Activated effector memory CD4-positive, alpha-beta T cell treated with Interleukin-2 at 50 U/mL for 16 hours (primary cell): ENCODE data around the gene WIZ.

Source experiments
- DNase-seq: peaks from one replicate; pipeline ENCODE4 v3.0.0-alpha.2; 2020

Gene WIZ

GRCh38 chr19:15371786-15372380 is 77.9 kb downstream of the WIZ start:
- no peak for DNase-seq

- no peak for DNase-seq
Observed at GRCh38 chr19:15371119-15371518, 78.6 kb downstream of the WIZ start.
